Testis (tissue), 2 donors: ENCODE measurements around the gene IL1RAP.

ENCODE experiments used
- CTCF ChIP-seq, 3 experiments: fragments of 450-650 bp in 2 of 3; fragments of 200-600 bp in 1 of 3; sonication (generic) in 1 of 3; IDR thresholded peaks; one replicate each; pipeline ENCODE4 v1.5.1; 2016 to 2019; ENCODE audit warnings: antibody characterized with exemption in 3 of 3, mild to moderate bottlenecking in 2 of 3, moderate library complexity in 1 of 3
- POLR2A ChIP-seq: fragments of 450-650 bp; IDR thresholded peaks from one replicate; pipeline ENCODE4 v1.6.1; 2017; ENCODE audit warnings: antibody characterized with exemption, mild to moderate bottlenecking, moderate library complexity

GRCh38 chr3:190608850-190609589 is 95.1 kb downstream of the IL1RAP start:
- TF ChIP-seq CTCF (IDR thresholded peaks at IDR 0.05) (no peak), POLR2A (no peak)
